ENCODE results near the gene RBFOX1.

DNA sequence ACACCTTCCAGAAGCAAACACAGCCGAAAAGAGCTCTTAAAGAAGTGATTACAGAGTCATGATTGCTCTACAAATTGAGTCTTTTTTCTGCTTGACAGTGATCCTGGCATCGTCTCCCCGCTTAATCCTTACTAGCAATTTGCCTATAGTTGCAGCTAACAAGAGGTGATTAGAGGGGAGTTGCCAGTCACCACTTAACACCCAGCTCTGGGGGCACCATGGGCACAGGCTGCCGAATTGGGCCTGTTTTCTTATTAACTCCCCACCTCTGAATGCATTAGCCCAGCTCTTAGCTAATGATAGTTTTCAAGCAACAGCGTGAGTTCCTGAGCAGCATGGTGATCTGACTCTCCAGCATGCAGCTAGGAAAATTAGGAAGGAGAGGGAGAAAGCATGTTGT lies 93.5 kb downstream of the RBFOX1 start:
- TF ChIP-seq POLR2AphosphoS5 (IDR thresholded peaks at IDR 0.05; ENCODE audit: borderline replicate concordance, low read depth, low read length) (no peak), EZH2 (IDR thresholded peaks at IDR 0.05) (no peak), FOXP2 (optimal IDR thresholded peaks at IDR 0.05; ENCODE audit: control extremely low read depth, extremely low read length, insufficient read depth) (no peak)
